Measurements from ENCODE around the gene ARHGAP20.

Gene ARHGAP20

DNA sequence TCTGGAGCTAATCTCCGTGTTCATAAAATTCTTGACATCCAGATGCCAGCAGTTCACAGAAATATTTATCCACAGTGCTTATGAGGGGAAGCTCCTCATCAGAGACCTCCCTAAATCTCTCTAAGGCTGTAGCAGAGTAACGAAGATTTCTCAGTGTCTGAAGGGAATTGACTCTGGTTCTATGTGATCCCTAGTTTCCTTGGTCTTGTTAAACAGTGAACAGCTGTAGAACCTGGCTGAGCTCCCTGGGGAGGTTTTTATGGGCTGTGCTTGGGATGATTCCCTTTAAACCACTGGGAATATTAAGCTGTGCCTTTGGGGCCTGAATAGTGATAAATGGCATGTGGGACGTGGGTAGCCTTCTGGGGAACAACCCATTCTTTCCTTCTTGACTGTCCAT lies 43.7 kb upstream of the ARHGAP20 start:
- TF ChIP-seq ESRRG (CRISPR knock-in tag; IDR thresholded peaks at IDR 0.05) (no peak), TCF4 (CRISPR knock-in tag; IDR thresholded peaks at IDR 0.05; ENCODE audit: borderline replicate concordance) (no peak), BACH2 (CRISPR knock-in tag; IDR thresholded peaks at IDR 0.05; ENCODE audit: borderline replicate concordance) (no peak), ISL1 (CRISPR knock-in tag; IDR thresholded peaks at IDR 0.05) (no peak), ZFP3 (CRISPR knock-in tag; IDR thresholded peaks at IDR 0.05) (no peak), PPARA (CRISPR knock-in tag; IDR thresholded peaks at IDR 0.05; ENCODE audit: borderline replicate concordance) (no peak), OSR1 (CRISPR knock-in tag; IDR thresholded peaks at IDR 0.05) (no peak), ARNTL (CRISPR knock-in tag; IDR thresholded peaks at IDR 0.05; ENCODE audit: borderline replicate concordance, low read depth) (no peak), RARB (CRISPR knock-in tag; IDR thresholded peaks at IDR 0.05) (no peak), ZNF70 (CRISPR knock-in tag; IDR thresholded peaks at IDR 0.05) (no peak), SNAI2 (CRISPR knock-in tag; IDR thresholded peaks at IDR 0.05) (no peak), ZNF565 (CRISPR knock-in tag; conservative IDR thresholded peaks at IDR 0.05; ENCODE audit: low read depth) (no peak)
- no peak for ATAC-seq

DNA sequence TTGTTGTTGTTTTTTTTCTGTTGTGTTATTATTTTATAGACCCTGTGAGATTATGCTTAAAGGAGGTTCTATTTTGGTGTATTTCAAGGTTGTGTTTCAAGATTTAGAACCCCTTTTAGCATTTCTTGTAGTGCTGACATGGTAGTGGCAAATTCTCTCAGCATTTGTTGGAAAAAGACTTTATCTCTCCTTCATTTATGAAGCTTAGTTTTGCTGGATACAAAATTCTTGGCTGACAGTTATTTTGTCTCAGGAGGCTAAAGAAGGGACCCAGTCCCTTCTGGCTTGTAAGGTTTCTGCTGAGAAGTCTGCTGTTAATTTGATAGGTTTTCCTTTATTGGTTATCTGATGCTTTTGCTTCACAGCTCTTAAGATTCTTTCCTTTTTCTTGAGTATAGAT lies 40.7 kb upstream of the ARHGAP20 start:
- TF ChIP-seq, protein P1, sequence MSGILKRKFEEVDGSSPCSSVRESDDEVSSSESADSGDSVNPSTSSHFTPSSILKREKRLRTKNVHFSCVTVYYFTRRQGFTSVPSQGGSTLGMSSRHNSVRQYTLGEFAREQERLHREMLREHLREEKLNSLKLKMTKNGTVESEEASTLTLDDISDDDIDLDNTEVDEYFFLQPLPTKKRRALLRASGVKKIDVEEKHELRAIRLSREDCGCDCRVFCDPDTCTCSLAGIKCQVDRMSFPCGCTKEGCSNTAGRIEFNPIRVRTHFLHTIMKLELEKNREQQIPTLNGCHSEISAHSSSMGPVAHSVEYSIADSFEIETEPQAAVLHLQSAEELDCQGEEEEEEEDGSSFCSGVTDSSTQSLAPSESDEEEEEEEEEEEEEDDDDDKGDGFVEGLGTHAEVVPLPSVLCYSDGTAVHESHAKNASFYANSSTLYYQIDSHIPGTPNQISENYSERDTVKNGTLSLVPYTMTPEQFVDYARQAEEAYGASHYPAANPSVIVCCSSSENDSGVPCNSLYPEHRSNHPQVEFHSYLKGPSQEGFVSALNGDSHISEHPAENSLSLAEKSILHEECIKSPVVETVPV (CRISPR knock-in tag; IDR thresholded peaks at IDR 0.05) = no peak
- TF ChIP-seq GLIS3 (CRISPR knock-in tag; IDR thresholded peaks at IDR 0.05) = no peak
- TF ChIP-seq, protein P2, sequence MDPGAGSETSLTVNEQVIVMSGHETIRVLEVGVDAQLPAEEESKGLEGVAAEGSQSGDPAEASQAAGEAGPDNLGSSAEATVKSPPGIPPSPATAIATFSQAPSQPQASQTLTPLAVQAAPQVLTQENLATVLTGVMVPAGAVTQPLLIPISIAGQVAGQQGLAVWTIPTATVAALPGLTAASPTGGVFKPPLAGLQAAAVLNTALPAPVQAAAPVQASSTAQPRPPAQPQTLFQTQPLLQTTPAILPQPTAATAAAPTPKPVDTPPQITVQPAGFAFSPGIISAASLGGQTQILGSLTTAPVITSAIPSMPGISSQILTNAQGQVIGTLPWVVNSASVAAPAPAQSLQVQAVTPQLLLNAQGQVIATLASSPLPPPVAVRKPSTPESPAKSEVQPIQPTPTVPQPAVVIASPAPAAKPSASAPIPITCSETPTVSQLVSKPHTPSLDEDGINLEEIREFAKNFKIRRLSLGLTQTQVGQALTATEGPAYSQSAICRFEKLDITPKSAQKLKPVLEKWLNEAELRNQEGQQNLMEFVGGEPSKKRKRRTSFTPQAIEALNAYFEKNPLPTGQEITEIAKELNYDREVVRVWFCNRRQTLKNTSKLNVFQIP (CRISPR knock-in tag; IDR thresholded peaks at IDR 0.05; ENCODE audit: borderline replicate concordance, low read depth) = no peak
- TF ChIP-seq ZFP3 (CRISPR knock-in tag; IDR thresholded peaks at IDR 0.05) = no peak
- TF ChIP-seq, protein P3, sequence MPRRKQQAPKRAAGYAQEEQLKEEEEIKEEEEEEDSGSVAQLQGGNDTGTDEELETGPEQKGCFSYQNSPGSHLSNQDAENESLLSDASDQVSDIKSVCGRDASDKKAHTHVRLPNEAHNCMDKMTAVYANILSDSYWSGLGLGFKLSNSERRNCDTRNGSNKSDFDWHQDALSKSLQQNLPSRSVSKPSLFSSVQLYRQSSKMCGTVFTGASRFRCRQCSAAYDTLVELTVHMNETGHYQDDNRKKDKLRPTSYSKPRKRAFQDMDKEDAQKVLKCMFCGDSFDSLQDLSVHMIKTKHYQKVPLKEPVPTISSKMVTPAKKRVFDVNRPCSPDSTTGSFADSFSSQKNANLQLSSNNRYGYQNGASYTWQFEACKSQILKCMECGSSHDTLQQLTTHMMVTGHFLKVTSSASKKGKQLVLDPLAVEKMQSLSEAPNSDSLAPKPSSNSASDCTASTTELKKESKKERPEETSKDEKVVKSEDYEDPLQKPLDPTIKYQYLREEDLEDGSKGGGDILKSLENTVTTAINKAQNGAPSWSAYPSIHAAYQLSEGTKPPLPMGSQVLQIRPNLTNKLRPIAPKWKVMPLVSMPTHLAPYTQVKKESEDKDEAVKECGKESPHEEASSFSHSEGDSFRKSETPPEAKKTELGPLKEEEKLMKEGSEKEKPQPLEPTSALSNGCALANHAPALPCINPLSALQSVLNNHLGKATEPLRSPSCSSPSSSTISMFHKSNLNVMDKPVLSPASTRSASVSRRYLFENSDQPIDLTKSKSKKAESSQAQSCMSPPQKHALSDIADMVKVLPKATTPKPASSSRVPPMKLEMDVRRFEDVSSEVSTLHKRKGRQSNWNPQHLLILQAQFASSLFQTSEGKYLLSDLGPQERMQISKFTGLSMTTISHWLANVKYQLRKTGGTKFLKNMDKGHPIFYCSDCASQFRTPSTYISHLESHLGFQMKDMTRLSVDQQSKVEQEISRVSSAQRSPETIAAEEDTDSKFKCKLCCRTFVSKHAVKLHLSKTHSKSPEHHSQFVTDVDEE (CRISPR knock-in tag; IDR thresholded peaks at IDR 0.05) = no peak
- no peak for TF ChIP-seq ZC3H10 (CRISPR knock-in tag; IDR thresholded peaks at IDR 0.05)
- no peak for TF ChIP-seq PPARA (CRISPR knock-in tag; IDR thresholded peaks at IDR 0.05; ENCODE audit: borderline replicate concordance)
- TF ChIP-seq CSDC2 (CRISPR knock-in tag; IDR thresholded peaks at IDR 0.05) = no peak
- TF ChIP-seq SNAI2 (CRISPR knock-in tag; IDR thresholded peaks at IDR 0.05) = no peak
- no peak for TF ChIP-seq ESRRG (CRISPR knock-in tag; IDR thresholded peaks at IDR 0.05)
- TF ChIP-seq, protein P4, sequence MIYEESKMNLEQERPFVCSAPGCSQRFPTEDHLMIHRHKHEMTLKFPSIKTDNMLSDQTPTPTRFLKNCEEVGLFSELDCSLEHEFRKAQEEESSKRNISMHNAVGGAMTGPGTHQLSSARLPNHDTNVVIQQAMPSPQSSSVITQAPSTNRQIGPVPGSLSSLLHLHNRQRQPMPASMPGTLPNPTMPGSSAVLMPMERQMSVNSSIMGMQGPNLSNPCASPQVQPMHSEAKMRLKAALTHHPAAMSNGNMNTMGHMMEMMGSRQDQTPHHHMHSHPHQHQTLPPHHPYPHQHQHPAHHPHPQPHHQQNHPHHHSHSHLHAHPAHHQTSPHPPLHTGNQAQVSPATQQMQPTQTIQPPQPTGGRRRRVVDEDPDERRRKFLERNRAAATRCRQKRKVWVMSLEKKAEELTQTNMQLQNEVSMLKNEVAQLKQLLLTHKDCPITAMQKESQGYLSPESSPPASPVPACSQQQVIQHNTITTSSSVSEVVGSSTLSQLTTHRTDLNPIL (CRISPR knock-in tag; IDR thresholded peaks at IDR 0.05; ENCODE audit: low read depth) = no peak
- no peak for TF ChIP-seq TCF4 (CRISPR knock-in tag; IDR thresholded peaks at IDR 0.05; ENCODE audit: borderline replicate concordance)
- ATAC-seq = no peak

DNA sequence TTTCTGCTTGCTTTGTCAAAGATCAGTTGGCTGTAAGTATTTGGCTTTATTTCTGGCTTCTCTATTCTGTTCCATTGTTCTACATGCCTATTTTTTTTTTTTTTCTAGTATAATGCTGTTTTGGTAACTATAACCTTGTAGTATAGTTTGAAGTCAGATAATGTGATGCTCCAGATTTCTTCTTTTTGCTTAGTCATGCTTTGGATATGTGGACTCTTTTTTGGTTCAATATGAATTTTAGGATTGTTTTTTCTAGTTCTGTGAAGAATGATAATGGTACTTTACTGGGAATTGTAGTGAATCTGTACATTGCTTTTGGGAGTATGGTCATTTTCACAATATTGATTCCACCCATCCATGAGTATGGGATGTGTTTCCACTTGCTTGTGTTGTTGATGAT lies 37.9 kb upstream of the ARHGAP20 start:
- TF ChIP-seq RARB (CRISPR knock-in tag; IDR thresholded peaks at IDR 0.05) = no peak
- TF ChIP-seq ZNF70 (CRISPR knock-in tag; IDR thresholded peaks at IDR 0.05) = no peak
- no peak for TF ChIP-seq ZNF565 (CRISPR knock-in tag; conservative IDR thresholded peaks at IDR 0.05; ENCODE audit: low read depth)
- TF ChIP-seq, protein P4 (CRISPR knock-in tag; IDR thresholded peaks at IDR 0.05; ENCODE audit: low read depth) = no peak
- TF ChIP-seq, protein P2 (CRISPR knock-in tag; IDR thresholded peaks at IDR 0.05; ENCODE audit: borderline replicate concordance, low read depth) = no peak
- TF ChIP-seq, protein P3 (CRISPR knock-in tag; IDR thresholded peaks at IDR 0.05) = no peak
- TF ChIP-seq BACH2 (CRISPR knock-in tag; IDR thresholded peaks at IDR 0.05; ENCODE audit: borderline replicate concordance) = no peak
- TF ChIP-seq TCF4 (CRISPR knock-in tag; IDR thresholded peaks at IDR 0.05; ENCODE audit: borderline replicate concordance) = no peak
- TF ChIP-seq, protein P1 (CRISPR knock-in tag; IDR thresholded peaks at IDR 0.05) = no peak
- TF ChIP-seq GLIS3 (CRISPR knock-in tag; IDR thresholded peaks at IDR 0.05) = no peak
- TF ChIP-seq OSR1 (CRISPR knock-in tag; IDR thresholded peaks at IDR 0.05) = no peak
- TF ChIP-seq ZFP30 (CRISPR knock-in tag; IDR thresholded peaks at IDR 0.05) = no peak
- TF ChIP-seq ZC3H10 (CRISPR knock-in tag; IDR thresholded peaks at IDR 0.05) = no peak
- no peak for TF ChIP-seq ESRRG (CRISPR knock-in tag; IDR thresholded peaks at IDR 0.05)
- TF ChIP-seq PPARA (CRISPR knock-in tag; IDR thresholded peaks at IDR 0.05; ENCODE audit: borderline replicate concordance) = no peak
- no peak for TF ChIP-seq TOX (CRISPR knock-in tag; IDR thresholded peaks at IDR 0.05; ENCODE audit: borderline replicate concordance)
- ATAC-seq = no peak

Data from SK-N-SH treated with all-trans-retinoic acid at 6 μM for 48 hours (cell line).